ENCODE data around the gene MOB3A.

The MOB3A gene

GRCh38 chr19:2046046-2046907 lies 49.8 kb downstream of the MOB3A start:
- in situ Hi-C loops (cut with MboI; ENCODE audit: low pct_unique_long_range_greater_than_20kb, low sequenced_read_pairs, unreplicated experiment) = no loop called here
- no peak for TF ChIP-seq CTCF (IDR thresholded peaks at IDR 0.05; ENCODE audit: extremely low read depth, insufficient read depth, missing control alignments)
- no peak for DNase-seq (ENCODE audit: low spot score)

GRCh38 chr19:2045501-2046045 lies 50.6 kb downstream of the MOB3A start:
- in situ Hi-C loops (cut with MboI; ENCODE audit: low pct_unique_long_range_greater_than_20kb, low sequenced_read_pairs, unreplicated experiment) = no loop called here
- TF ChIP-seq CTCF (IDR thresholded peaks at IDR 0.05; ENCODE audit: extremely low read depth, insufficient read depth, missing control alignments) = no peak
- DNase-seq (ENCODE audit: low spot score) = no peak

GRCh38 chr19:2044709-2045500 lies 51.2 kb downstream of the MOB3A start:
- TF ChIP-seq CTCF (IDR thresholded peaks at IDR 0.05; ENCODE audit: extremely low read depth, insufficient read depth, missing control alignments) = no peak
- no peak for DNase-seq (ENCODE audit: low spot score)
- in situ Hi-C loops (cut with MboI; ENCODE audit: low pct_unique_long_range_greater_than_20kb, low sequenced_read_pairs, unreplicated experiment) = no loop called here

- TF ChIP-seq CTCF (IDR thresholded peaks at IDR 0.05; ENCODE audit: extremely low read depth, insufficient read depth, missing control alignments) = no peak
- no peak for DNase-seq (ENCODE audit: low spot score)
- in situ Hi-C loops (cut with MboI; ENCODE audit: low pct_unique_long_range_greater_than_20kb, low sequenced_read_pairs, unreplicated experiment) = no loop called here
Measured at GRCh38 chr19:2043961-2044708, 52.0 kb downstream of the MOB3A start.

- in situ Hi-C loops (cut with MboI; ENCODE audit: low pct_unique_long_range_greater_than_20kb, low sequenced_read_pairs, unreplicated experiment) = no loop called here
- no peak for DNase-seq (ENCODE audit: low spot score)
- no peak for TF ChIP-seq CTCF (IDR thresholded peaks at IDR 0.05; ENCODE audit: extremely low read depth, insufficient read depth, missing control alignments)
Measured at GRCh38 chr19:2043251-2043641, 52.9 kb downstream of the MOB3A start.
